ENCODE data around the gene DOLK.

GRCh38 chr9:128903079-128903461 is 44.3 kb downstream of the DOLK start:
- TF ChIP-seq, protein P1, sequence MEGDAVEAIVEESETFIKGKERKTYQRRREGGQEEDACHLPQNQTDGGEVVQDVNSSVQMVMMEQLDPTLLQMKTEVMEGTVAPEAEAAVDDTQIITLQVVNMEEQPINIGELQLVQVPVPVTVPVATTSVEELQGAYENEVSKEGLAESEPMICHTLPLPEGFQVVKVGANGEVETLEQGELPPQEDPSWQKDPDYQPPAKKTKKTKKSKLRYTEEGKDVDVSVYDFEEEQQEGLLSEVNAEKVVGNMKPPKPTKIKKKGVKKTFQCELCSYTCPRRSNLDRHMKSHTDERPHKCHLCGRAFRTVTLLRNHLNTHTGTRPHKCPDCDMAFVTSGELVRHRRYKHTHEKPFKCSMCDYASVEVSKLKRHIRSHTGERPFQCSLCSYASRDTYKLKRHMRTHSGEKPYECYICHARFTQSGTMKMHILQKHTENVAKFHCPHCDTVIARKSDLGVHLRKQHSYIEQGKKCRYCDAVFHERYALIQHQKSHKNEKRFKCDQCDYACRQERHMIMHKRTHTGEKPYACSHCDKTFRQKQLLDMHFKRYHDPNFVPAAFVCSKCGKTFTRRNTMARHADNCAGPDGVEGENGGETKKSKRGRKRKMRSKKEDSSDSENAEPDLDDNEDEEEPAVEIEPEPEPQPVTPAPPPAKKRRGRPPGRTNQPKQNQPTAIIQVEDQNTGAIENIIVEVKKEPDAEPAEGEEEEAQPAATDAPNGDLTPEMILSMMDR (IDR thresholded peaks at IDR 0.05): no peak
- TF ChIP-seq EZH2 (IDR thresholded peaks at IDR 0.05; ENCODE audit: borderline replicate concordance, insufficient read depth, low read depth, low read length, poor library complexity, severe bottlenecking): no peak
